Upper lobe of left lung (tissue), 6 donors: ENCODE results near the gene RNPS1. TPM values are rescaled to one million over a fixed set of nuclear protein-coding genes. Genes with fewer than 3 reads are reported as not detected.

Source experiments
- ATAC-seq, 2 donors: fragments of 200-7000 bp; cut with Tn5 transposase; one replicate each; pipeline ENCODE4 v1.9.1; 2022; ENCODE audit warnings: mild to moderate bottlenecking in 2 of 2, moderate library complexity in 2 of 2; ENCODE audit not compliant: low FRiP score in 2 of 2
- DNase-seq, 2 donors: peaks; one replicate each; pipeline ENCODE4 v3.0.0-alpha.2; 2019 to 2020
- H3K27ac ChIP-seq, 4 donors: fragments of 200-600 bp; sonication (generic); one replicate each; pipeline ENCODE4 v1.5.1; 2016 to 2019
- H3K27me3 ChIP-seq, 4 donors: fragments of 200-600 bp; sonication (generic); one replicate each; pipeline ENCODE4 v1.5.1; 2017 to 2019
- H3K36me3 ChIP-seq, 4 donors: fragments of 200-600 bp; sonication (generic); one replicate each; pipeline ENCODE4 v1.5.1; 2016 to 2019
- H3K4me1 ChIP-seq, 4 donors: fragments of 200-600 bp; sonication (generic); one replicate each; pipeline ENCODE4 v1.5.1; 2018 to 2019
- H3K4me3 ChIP-seq, 4 donors: fragments of 200-600 bp; sonication (generic); one replicate each; pipeline ENCODE4 v1.5.1; 2017 to 2019; ENCODE audit warnings: mild to moderate bottlenecking in 2 of 4, moderate library complexity in 1 of 4
- H3K9me3 ChIP-seq, 4 donors: fragments of 200-600 bp; sonication (generic); one replicate each; pipeline ENCODE4 v1.5.1; 2018 to 2019
- CTCF ChIP-seq, 6 experiments: fragments of 450-650 bp in 4 of 6; fragments of 200-600 bp in 2 of 6; sonication (generic) in 2 of 6; IDR thresholded peaks; one replicate each; pipeline ENCODE4 v1.5.1; 2016 to 2019; ENCODE audit warnings: antibody characterized with exemption in 6 of 6
- EP300 ChIP-seq, 4 donors: sonication (generic); formaldehyde crosslinking; IDR thresholded peaks; one replicate each; pipeline ENCODE4 v1.5.1; 2017; ENCODE audit warnings: antibody characterized with exemption in 4 of 4, control low read depth in 2 of 4
- POLR2A ChIP-seq, 4 donors: fragments of 450-650 bp; IDR thresholded peaks; one replicate each; pipeline ENCODE4 v1.5.1; 2016 to 2017; ENCODE audit warnings: antibody characterized with exemption in 4 of 4, mild to moderate bottlenecking in 2 of 4
- POLR2AphosphoS5 ChIP-seq, 2 donors: sonication (generic); formaldehyde crosslinking; IDR thresholded peaks; one replicate each; pipeline ENCODE4 v1.5.1; 2017; ENCODE audit warnings: antibody characterized with exemption in 2 of 2
- WGBS, 2 donors: methylation state at CpG; one replicate each; pipeline ENCODE4 v1.1.5; 2017 to 2018; 5-methylcytosine and 5-hydroxymethylcytosine counted together
- total RNA-seq, 6 donors: library from RNA; depleted of rRNA in 4 of 6; stranded (reverse); fragments of >200 nt in 4 of 6; gene quantifications; one replicate each; pipeline versions ENCODE4 v1.1.0 to v1.2.1, GENCODE V29; 2016 to 2021
- donor health status: DM: no; HTN: no; CAD: no; lungs with moderate emphysema.
- donor health status: DM: no; HTN: yes; CAD: no; lungs with severe emphysema.

Gene RNPS1
- total RNA-seq, 6 donors from 2014 or later = 92.2 to 142 (median 114) TPM

DNA sequence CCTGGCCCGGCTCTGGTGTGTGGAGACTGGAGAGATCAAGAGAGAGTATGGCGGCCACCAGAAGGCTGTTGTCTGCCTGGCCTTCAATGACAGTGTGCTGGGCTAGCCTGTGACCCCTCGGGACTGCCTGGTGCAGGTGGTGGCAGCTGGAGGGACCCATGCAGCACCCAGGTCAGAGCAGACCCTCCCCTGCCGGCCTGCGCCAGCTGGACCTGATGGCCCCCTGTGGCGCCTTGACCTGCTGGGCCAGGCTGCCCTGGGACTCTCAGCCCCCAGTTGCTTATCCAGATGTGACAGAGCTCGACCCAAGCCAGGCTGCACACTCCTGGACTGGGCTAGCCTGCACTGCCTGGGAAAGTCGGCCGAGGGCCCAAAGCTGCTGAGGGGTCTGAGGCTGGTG, 59.2 kb downstream of the RNPS1 start:
- Histone ChIP-seq H3K9me3 (no peaks in the 10 kb centered on the region), H3K27ac (no peak overlapping the region), H3K4me3 (no peak overlapping the region), H3K4me1 (peaks cover 36 to 43% (median 36%) of the 10 kb centered on the region in 4 donors), H3K36me3 (peaks cover 0 to 42% (median 33%) of the 10 kb centered on the region in 4 donors), H3K27me3 (no peaks in the 10 kb centered on the region)
- ATAC-seq (no peak), DNase-seq (peak in 1 of 2 donors; percentile 66)
- TF ChIP-seq POLR2A (IDR thresholded peaks at IDR 0.05) = no peak
- TF ChIP-seq EP300 (IDR thresholded peaks at IDR 0.05) = no peak
- no peak for TF ChIP-seq CTCF (IDR thresholded peaks at IDR 0.05)
- no peak for TF ChIP-seq POLR2AphosphoS5 (IDR thresholded peaks at IDR 0.05)
- WGBS, 2 donors = 79 to 100% methylated on average over 1 to 3 of the region's 9 CpGs

GRCh38 chr16:2208308-2208707, 59.6 kb downstream of the RNPS1 start:
- peaks cover 0 to 42% (median 33%) of the 10 kb centered on the region in 4 donors for H3K36me3 ChIP-seq
- DNase-seq (peak in 1 of 2 donors; percentile 81), ATAC-seq (no peak)
- H3K4me1 ChIP-seq = peaks cover 31 to 38% (median 31%) of the 10 kb centered on the region in 4 donors
- no peak overlapping the region for H3K27ac ChIP-seq
- no peak for TF ChIP-seq EP300 (IDR thresholded peaks at IDR 0.05)
- TF ChIP-seq POLR2A (IDR thresholded peaks at IDR 0.05) = no peak
- TF ChIP-seq CTCF (IDR thresholded peaks at IDR 0.05) = no peak
- TF ChIP-seq POLR2AphosphoS5 (IDR thresholded peaks at IDR 0.05) = no peak
- H3K27me3 ChIP-seq = no peaks in the 10 kb centered on the region
- H3K4me3 ChIP-seq = no peak overlapping the region
- 86 to 91% methylated on average over 14 to 23 of the region's 23 CpGs for WGBS, 2 donors
- no peaks in the 10 kb centered on the region for H3K9me3 ChIP-seq

- WGBS, 2 donors = 85 to 87% methylated on average over 5 to 9 of the region's 9 CpGs
- no peak for ATAC-seq
These were observed 60.1 kb downstream of the RNPS1 start for GRCh38 chr16:2207872-2208271.

DNA sequence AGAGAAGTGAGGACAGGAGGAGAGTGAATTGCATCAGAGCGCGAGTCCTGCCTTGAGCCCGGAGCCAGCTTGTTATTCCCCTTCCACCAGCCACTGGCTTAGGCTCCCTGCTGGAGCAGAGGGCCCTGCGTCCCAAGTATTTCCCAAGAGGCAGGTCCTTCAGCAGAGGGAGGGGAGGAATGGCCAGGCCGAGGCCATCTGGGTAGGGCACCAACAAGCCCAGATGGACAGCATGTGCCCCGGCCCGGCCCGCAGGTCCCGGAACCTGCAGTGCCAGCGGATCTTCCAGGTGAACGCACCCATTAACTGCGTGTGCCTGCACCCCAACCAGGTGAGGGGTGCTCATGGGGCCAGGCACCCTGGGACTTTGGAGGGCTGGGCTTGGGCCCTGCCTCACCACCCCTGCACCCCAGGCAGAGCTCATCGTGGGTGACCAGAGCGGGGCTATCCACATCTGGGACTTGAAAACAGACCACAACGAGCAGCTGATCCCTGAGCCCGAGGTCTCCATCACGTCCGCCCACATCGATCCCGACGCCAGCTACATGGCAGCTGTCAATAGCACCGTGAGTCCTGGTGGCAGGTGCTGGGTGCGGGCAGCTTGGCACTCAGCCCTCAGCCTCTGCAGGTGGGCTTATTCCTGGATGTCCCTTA, 61.0 kb downstream of the RNPS1 start:
- no peaks in the 10 kb centered on the region for H3K27me3 ChIP-seq
- H3K36me3 ChIP-seq = peaks cover 0 to 34% (median 33%) of the 10 kb centered on the region in 4 donors
- 90 to 95% methylated on average over 12 to 21 of the region's 23 CpGs for WGBS, 2 donors
- no peaks in the 10 kb centered on the region for H3K9me3 ChIP-seq
- TF ChIP-seq POLR2A (IDR thresholded peaks at IDR 0.05) (no peak), CTCF (IDR thresholded peaks at IDR 0.05) (no peak), EP300 (IDR thresholded peaks at IDR 0.05) (no peak), POLR2AphosphoS5 (IDR thresholded peaks at IDR 0.05) (no peak)
- H3K27ac ChIP-seq = peak overlapping the region in 2 of 4 donors; percentile 97
- DNase-seq (peak in 1 of 2 donors; percentile 75), ATAC-seq (no peak)
- peaks cover 17 to 24% (median 17%) of the 10 kb centered on the region in 4 donors for H3K4me1 ChIP-seq
- no peak overlapping the region for H3K4me3 ChIP-seq

More at GRCh38 chr16:2207872-2208271, 60.1 kb downstream of the RNPS1 start:
- TF ChIP-seq POLR2AphosphoS5 (IDR thresholded peaks at IDR 0.05) = no peak
- no peak for TF ChIP-seq POLR2A (IDR thresholded peaks at IDR 0.05)
- no peak for TF ChIP-seq EP300 (IDR thresholded peaks at IDR 0.05)
- no peak for TF ChIP-seq CTCF (IDR thresholded peaks at IDR 0.05)
- H3K4me1 ChIP-seq = peaks cover 27 to 34% (median 27%) of the 10 kb centered on the region in 4 donors
- DNase-seq = no peak
- H3K9me3 ChIP-seq = no peaks in the 10 kb centered on the region
- H3K27ac ChIP-seq = no peak overlapping the region
- no peaks in the 10 kb centered on the region for H3K27me3 ChIP-seq
- peaks cover 0 to 42% (median 33%) of the 10 kb centered on the region in 4 donors for H3K36me3 ChIP-seq
- H3K4me3 ChIP-seq = no peak overlapping the region
